Suprapubic skin (tissue), 4 donors: ENCODE results near the gene PTPN1. TPM values are rescaled to one million over a fixed set of nuclear protein-coding genes. Genes with fewer than 3 reads are reported as not detected.
A peak's percentile ranks its signal among the peaks of the same experiment; 100 is the strongest.

Experiments used
- DNase-seq, 2 donors: peaks; one replicate each; pipeline ENCODE4 v3.0.0-alpha.2; 2019; ENCODE audit warnings: low spot score in 2 of 2
- H3K27ac ChIP-seq: fragments of 200-600 bp; sonication (generic); one replicate; pipeline ENCODE4 v1.5.1; 2019
- H3K27me3 ChIP-seq: fragments of 200-600 bp; sonication (generic); one replicate; pipeline ENCODE4 v1.5.1; 2019
- H3K36me3 ChIP-seq: fragments of 200-600 bp; sonication (generic); one replicate; pipeline ENCODE4 v1.5.1; 2019
- H3K4me1 ChIP-seq: fragments of 200-600 bp; sonication (generic); one replicate; pipeline ENCODE4 v1.5.1; 2019
- H3K4me3 ChIP-seq: fragments of 200-600 bp; sonication (generic); one replicate; pipeline ENCODE4 v1.5.1; 2019; ENCODE audit warnings: mild to moderate bottlenecking
- H3K9me3 ChIP-seq: fragments of 200-600 bp; sonication (generic); one replicate; pipeline ENCODE4 v1.5.1; 2019
- EP300 ChIP-seq: sonication (generic); formaldehyde crosslinking; IDR thresholded peaks from one replicate; pipeline ENCODE4 v1.6.1; 2017; ENCODE audit warnings: antibody characterized with exemption
- POLR2A ChIP-seq, 2 donors: fragments of 450-650 bp; IDR thresholded peaks; one replicate each; pipeline ENCODE4 v1.6.1; 2017; ENCODE audit warnings: antibody characterized with exemption in 2 of 2, mild to moderate bottlenecking in 2 of 2, moderate library complexity in 2 of 2
- POLR2AphosphoS5 ChIP-seq, 3 donors: sonication (generic); formaldehyde crosslinking; IDR thresholded peaks; one replicate each; pipeline ENCODE4 v1.6.1; 2017; ENCODE audit warnings: antibody characterized with exemption in 3 of 3
- WGBS: methylation state at CpG from one replicate; pipeline ENCODE4 v1.1.5; 2018; 5-methylcytosine and 5-hydroxymethylcytosine counted together
- total RNA-seq, 4 donors: library from RNA; depleted of rRNA; stranded (reverse); fragments of >200 nt; gene quantifications; one replicate each; pipeline ENCODE4 v1.1.0, GENCODE V29; 2016
- TF ChIP-seq, protein P1 (sequence below), 2 donors: fragments of 200-600 bp in 1 of 2; fragments of 450-650 bp in 1 of 2; sonication (generic) in 1 of 2; IDR thresholded peaks; one replicate each; pipeline ENCODE4 v1.5.1; 2016 to 2019; ENCODE audit warnings: antibody characterized with exemption in 2 of 2, mild to moderate bottlenecking in 1 of 2, moderate library complexity in 1 of 2

The PTPN1 gene
- total RNA-seq, 4 donors from 2014 or later, result 33.4 to 40.9 (median 36.2) TPM

DNA sequence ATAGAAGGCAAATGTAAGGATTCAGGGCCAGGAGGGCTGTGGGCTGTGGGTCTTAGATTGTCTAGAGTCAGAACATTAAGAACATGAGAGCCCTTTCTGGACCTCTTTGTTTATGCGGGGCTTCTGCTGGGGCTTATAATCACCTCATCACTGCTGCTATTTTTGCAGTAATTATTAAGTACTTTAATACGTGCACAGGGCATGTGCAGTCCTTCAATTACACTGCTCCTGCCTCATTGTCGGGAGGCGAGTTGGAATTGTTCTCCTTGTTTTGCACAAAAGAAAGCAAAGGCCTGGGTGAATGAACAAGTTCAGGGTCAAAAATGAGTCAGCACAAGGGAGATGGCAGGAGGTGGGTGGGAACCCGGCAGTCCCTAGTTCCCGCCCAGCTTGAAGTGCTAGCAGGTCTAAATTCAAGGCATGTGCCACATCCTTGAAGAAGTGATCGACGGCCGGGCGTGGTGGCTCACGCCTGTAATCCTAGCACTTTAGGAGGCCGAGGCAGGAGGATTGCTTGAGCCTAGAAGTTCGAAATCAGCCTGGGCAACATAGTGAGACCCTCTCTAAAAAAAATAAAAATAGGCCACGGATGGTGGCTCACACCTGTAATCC lies 34.4 kb upstream of the PTPN1 start:
- Histone ChIP-seq H3K4me1 (peaks cover 4% of the 10 kb centered on the region), H3K4me3 (no peak overlapping the region), H3K9me3 (no peaks in the 10 kb centered on the region), H3K27me3 (no peaks in the 10 kb centered on the region), H3K36me3 (no peaks in the 10 kb centered on the region), H3K27ac (no peak overlapping the region)
- TF ChIP-seq EP300 (no peak), POLR2A (IDR thresholded peaks at IDR 0.05) (no peak), POLR2AphosphoS5 (IDR thresholded peaks at IDR 0.05) (no peak)
- TF ChIP-seq, protein P1, sequence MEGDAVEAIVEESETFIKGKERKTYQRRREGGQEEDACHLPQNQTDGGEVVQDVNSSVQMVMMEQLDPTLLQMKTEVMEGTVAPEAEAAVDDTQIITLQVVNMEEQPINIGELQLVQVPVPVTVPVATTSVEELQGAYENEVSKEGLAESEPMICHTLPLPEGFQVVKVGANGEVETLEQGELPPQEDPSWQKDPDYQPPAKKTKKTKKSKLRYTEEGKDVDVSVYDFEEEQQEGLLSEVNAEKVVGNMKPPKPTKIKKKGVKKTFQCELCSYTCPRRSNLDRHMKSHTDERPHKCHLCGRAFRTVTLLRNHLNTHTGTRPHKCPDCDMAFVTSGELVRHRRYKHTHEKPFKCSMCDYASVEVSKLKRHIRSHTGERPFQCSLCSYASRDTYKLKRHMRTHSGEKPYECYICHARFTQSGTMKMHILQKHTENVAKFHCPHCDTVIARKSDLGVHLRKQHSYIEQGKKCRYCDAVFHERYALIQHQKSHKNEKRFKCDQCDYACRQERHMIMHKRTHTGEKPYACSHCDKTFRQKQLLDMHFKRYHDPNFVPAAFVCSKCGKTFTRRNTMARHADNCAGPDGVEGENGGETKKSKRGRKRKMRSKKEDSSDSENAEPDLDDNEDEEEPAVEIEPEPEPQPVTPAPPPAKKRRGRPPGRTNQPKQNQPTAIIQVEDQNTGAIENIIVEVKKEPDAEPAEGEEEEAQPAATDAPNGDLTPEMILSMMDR (IDR thresholded peaks at IDR 0.05), result no peak
- WGBS, result 69% methylated on average over 14 of the region's 14 CpGs
- DNase-seq, result no peak

DNA sequence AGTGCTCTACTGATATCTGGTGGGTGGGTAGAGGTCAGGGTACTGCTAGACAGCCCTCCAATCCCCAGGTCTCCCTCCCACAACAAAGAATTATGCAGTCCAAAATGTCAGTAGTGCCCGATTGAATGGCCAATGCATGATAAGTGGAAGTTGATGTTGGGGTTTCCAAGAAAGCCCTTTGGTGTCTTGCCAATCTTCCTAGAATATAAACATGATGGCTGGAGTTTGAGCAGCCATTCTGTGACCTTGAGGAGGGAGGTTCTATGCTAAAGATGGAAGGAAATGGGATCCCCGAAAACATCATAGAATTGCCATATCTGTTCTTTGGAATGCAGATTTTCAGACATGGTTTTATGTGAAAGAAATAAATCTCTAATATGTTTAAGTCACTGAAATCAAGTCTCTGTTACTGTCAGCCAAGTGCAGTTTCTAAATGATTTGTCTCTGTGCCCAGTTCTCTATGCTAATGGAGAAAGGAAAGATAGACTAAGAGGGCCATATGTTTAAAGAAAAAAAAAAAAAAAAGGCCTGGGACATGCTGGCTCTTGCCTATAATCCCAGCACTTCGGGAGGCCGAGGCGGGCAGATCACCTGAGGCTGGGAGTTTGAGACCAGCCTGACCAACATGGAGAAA lies 32.8 kb upstream of the PTPN1 start:
- Histone ChIP-seq H3K9me3 (no peaks in the 10 kb centered on the region), H3K4me1 (peaks cover 4% of the 10 kb centered on the region), H3K4me3 (no peak overlapping the region), H3K36me3 (no peaks in the 10 kb centered on the region), H3K27ac (no peak overlapping the region), H3K27me3 (no peaks in the 10 kb centered on the region)
- TF ChIP-seq POLR2AphosphoS5 (IDR thresholded peaks at IDR 0.05) (no peak), EP300 (no peak), POLR2A (IDR thresholded peaks at IDR 0.05) (no peak)
- TF ChIP-seq, protein P1 (IDR thresholded peaks at IDR 0.05), result no peak
- DNase-seq, result no peak
- 74% methylated on average over 5 of the region's 5 CpGs for WGBS

DNA sequence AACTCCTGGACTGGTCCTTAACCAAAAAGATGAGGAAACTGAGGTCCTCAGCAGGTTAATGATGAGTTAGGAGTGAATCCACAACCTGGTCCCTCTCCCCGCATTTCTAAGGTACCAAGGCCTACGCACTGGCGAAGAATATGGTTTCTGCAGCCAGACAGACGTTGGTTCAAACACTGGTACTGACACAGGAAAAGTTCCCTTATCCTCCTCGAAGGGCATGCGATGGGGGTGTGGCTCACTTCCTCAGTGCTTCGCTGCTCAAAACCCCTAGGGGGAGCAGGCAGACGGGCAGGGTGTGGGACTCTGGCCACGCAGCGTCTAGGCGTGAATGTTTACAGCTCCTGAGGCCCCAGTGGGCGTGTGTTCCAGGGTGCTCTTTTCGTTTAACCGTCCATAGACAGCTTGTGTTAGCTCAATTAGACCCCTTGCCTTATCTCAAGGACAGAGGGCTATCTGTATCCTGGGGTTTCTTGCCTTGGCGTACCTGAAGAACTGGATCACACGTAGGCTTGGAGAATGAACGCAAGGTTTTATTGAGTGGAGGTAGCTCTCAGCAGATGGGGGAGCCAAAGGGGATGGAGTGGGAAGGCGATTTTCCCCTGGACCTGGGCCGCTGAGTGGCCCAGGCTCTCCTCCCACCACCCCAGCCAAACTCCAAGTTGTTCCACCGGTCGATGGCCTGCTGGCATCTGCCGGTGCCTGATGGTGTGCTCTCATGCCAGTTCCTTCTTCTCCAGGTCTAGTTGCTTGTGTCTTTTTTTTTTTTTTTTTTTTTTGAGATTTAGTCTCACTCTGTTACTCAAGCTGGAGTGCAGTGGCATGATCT lies 31.8 kb upstream of the PTPN1 start:
- Histone ChIP-seq H3K36me3 (no peaks in the 10 kb centered on the region), H3K9me3 (no peaks in the 10 kb centered on the region), H3K4me3 (no peak overlapping the region), H3K27ac (no peak overlapping the region), H3K4me1 (peaks cover 8% of the 10 kb centered on the region), H3K27me3 (no peaks in the 10 kb centered on the region)
- WGBS, result 50% methylated on average over 21 of the region's 22 CpGs
- peak; percentile 75 to 86 for DNase-seq
- TF ChIP-seq EP300 (no peak), POLR2AphosphoS5 (IDR thresholded peaks at IDR 0.05) (no peak)
- TF ChIP-seq, protein P1 (IDR thresholded peaks at IDR 0.05), result peak; percentile 25 to 67

DNA sequence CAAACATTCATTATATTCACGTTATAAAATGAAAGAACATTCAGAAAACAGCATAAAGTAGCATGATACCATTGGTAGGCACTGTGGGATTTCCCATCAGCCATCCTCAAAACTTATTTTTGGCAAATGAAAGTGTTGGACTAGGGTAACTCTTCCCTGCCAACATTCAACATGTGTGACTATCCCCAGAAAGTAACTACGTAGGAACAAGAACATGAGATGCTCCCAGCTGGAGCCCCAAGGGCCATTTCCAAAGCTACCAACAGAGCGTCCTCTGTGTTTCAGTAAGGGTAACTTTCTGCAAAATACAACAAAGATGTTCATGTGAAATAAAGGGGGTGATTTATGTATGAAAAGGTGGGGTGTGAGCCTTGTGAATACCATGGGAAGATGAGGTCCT lies 28.4 kb upstream of the PTPN1 start:
- Histone ChIP-seq H3K4me1 (peaks cover 18% of the 10 kb centered on the region), H3K36me3 (no peaks in the 10 kb centered on the region), H3K9me3 (no peaks in the 10 kb centered on the region), H3K27me3 (no peaks in the 10 kb centered on the region), H3K27ac (no peak overlapping the region), H3K4me3 (no peak overlapping the region)
- 49% methylated on average over 3 of the region's 3 CpGs for WGBS
- DNase-seq, result no peak
- no peak for TF ChIP-seq POLR2A (IDR thresholded peaks at IDR 0.05)
- no peak for TF ChIP-seq EP300
- TF ChIP-seq POLR2AphosphoS5 (IDR thresholded peaks at IDR 0.05), result no peak
- TF ChIP-seq, protein P1 (IDR thresholded peaks at IDR 0.05), result no peak
